GM12891 (cell line): Measurements from ENCODE around the gene HNRNPH3.
A peak's percentile ranks its signal among the peaks of the same experiment; 100 is the strongest.

Experiments used
- POLR2A ChIP-seq: IDR thresholded peaks from 2 replicates; pipeline ENCODE4 v1.6.1; 2011; ENCODE audit warnings: low read depth, low read length, control low read depth
- POLR2AphosphoS5 ChIP-seq: IDR thresholded peaks from 2 replicates; pipeline ENCODE4 v1.6.1; 2011; ENCODE audit warnings: low read depth, low read length, control low read depth
- POU2F2 ChIP-seq: IDR thresholded peaks from 2 replicates; pipeline ENCODE4 v1.6.1; 2011; ENCODE audit warnings: low read depth, mild to moderate bottlenecking, control low read depth, low read length, moderate library complexity
- SPI1 ChIP-seq: IDR thresholded peaks from 2 replicates; pipeline ENCODE4 v1.6.1; 2011; ENCODE audit warnings: low read depth, low read length, control low read depth
- TAF1 ChIP-seq: IDR thresholded peaks from 2 replicates; pipeline ENCODE4 v1.6.1; 2011; ENCODE audit warnings: low read depth, low read length, control low read depth

DNA sequence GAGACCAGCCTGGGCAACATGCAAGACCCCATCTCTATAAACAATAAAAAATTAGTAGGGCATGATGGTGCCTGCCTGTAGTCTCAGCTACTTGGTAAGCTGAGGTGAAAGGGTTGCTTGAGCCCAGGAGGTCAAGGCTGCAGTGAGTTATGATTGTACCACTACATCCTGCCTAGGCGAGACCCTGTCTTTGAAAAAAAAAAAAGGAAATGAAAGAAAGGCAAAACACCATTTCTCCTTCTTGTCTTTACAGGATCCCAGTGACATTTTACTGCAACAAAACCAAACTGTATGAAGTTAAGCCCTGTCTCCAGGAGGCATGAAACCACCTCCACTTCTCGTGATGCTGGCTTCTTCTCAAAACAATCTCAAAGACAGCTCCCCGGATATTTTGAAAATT is 30.7 kb downstream of the HNRNPH3 start:
- TF ChIP-seq POLR2A (no peak), POLR2AphosphoS5 (no peak), TAF1 (no peak), SPI1 (peak; percentile 69), POU2F2 (no peak)
